GM21619 (cell line): Measurements from ENCODE around the gene CACNA1C.
"Not testable (repeated sequence)": the region's sequence is repeated elsewhere in the genome, so short reads cannot be mapped to it uniquely, and the experiment has no call there.

ENCODE experiments used
- ATAC-seq: cut with Tn5 transposase; IDR thresholded peaks from one replicate; pipeline ENCODE4 v1.9.1; 2021; ENCODE audit not compliant: unreplicated experiment

Gene CACNA1C

DNA sequence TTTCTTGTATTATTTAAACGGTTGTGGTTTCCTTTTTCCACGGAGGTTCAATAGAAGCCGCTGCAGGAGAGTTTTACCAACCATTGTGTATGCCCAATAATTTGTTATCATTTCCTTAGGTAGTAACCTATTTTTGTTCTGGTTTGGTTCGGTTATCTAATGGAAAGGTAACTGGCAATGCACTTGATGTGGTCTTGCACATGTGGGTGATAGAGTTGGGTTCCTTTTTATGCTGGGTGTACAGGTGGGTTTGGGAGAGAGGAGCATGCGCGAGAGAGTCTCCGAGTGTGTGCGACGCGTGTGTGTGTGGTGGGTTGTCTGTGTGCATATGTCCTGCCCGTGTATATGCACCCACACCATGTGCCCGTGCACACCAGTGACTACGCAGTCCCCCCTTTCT, 639.3 kb downstream of the CACNA1C start:
- ATAC-seq = no peak

DNA sequence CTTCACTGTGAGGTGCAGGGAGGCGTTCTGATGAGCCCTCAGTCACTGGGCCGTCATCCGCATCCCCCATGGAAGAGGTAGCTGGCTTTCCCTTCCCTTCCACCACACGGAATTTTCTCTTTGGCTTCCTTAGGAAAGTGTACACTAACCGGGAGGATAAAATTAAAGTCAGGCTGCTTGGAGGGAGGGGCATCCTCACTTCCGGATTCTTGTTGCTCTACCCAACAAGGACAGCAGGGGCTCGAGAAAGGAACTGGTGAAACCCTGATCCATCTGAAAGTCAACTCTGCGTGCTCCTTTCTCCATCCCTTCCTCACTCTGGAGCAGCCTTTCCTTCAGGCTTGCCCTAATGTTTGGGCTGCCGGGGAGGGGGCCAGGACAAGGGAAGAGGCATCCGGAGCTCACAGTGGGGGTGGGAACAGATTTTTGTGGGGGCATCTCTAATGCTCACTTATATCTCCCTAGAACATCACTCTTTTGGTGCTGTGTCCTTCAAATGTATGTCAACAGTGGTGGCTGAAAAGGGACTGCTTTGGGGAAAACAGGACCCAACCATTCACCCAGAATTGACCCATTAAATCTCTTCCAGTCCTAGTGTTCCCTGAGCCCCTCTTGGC, 640.6 kb downstream of the CACNA1C start:
- no peak for ATAC-seq

DNA sequence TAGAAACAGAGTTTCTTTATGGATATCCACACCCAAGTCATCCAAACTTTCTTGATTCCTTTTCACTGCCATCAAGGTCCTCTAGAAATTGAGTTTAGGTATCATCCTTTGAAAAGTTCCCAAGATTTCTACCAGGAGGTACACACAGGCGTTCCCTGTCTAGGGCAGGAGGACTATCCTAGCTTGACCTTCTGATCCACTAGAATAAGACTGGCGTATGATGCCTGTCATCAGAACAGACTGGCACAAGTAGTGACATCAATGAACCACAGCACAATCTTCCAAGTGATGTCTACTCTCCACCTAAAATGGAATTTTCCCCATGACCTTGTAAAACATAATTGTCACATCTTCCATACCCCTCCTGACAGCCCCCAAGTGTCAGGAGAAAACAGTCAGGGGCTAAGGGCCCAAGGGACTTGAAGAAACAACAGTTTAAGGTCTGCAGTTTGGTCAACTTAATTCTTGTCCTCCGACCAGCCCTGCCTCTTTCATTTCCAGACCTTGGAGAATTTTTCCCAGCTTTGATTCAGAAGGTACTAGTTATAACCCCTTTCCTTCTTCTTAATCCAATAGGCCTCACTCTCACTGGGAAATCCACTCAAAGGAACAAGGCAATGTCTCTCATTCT, 641.3 kb downstream of the CACNA1C start:
- no peak for ATAC-seq

- no peak for ATAC-seq
Observed at GRCh38 chr12:2696136-2696535, 643.3 kb downstream of the CACNA1C start.

DNA sequence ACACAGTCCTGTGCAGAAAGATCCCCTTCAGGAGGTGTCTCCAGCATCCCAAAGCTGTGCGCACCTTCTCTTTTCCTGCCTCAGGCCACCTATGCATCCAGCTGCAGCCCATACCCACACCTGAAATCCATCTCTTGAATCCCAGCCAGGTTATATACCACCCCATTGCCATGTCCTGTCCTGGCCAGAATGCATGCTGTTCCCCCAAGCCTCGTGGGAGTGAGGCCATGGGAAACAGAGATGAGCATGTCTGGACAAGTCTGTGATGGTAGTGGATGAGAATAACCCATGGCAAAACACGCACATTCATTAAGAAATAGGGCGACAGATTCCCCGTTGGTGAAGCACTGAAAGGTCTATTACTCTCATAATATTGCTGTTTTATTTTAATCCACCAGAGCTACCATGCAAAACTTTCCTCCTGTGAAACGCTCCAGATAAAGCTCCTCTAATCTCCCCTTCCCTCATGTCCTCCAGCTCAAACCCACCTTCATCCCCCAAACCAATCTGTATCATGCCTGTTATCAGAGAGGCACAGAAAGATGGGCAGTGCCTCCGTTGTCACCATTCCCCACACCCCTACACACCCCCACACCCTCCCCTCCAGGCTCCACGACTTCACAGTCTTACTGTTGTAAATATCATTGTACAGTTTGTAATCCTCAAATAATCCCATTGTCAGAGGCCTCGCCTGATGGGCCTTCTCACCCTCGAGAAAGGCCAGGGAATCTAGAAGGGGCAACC, 644.4 kb downstream of the CACNA1C start:
- ATAC-seq = no peak

DNA sequence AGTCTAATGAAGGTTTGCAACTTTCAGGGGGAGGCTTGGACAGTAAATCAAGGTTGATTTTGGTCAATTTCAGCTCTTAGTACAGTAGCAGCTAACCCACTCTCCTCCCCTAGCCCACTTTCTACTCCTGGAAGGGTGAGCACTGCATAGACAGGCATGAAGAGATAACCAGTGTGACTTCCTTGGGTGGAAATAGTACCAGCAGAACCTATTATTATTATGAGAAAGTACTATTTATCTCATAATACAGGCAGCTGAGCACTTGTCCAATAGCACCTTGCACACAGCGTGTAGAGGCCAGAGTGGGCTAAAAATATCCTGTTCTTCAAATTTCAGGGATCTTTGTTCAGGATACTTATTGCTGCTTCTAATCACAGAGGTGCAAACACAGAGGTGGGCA, 645.8 kb downstream of the CACNA1C start:
- ATAC-seq = no peak

DNA sequence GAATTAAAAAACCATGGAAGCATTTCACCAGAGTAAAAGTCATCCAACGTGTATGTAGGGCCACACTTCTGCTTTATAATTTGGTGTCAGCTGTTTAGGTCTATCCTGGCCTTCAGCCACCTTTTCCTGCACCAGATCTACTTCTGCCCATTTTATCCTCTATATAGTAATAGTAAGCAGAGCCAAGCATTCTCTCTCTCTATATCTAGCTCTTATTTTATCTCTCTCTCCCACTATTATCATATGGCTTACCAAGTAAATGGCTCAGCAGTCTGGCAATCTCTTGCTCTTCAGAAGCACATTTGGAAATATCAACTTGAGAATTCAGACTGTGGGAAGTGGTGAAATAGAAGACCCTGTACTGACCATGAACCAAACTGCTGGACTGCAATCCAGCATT, 657.9 kb downstream of the CACNA1C start:
- no peak for ATAC-seq

GRCh38 chr12:2719392-2719791, 666.6 kb downstream of the CACNA1C start:
- ATAC-seq = no peak

DNA sequence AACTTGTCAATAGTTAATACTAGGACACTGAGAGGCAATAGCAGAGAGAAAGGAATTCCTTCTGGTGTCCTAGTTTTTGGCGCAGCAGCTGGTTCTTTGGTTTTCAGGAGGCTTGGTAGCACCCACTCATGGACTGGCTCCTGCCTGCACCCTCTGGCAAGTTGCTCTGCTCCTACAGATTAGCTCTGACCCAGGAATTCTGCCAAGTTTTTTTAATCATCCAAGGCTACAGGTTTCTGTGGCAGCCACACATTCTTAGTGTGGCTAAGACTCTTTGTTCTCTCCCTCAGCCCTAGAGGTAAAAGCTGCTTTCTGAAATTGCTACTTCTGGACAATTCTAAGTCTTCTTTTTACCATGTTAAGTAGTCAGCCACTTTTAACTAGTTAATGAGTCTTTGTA, 670.0 kb downstream of the CACNA1C start:
- ATAC-seq = no peak

GRCh38 chr12:2732290-2732689, 679.5 kb downstream of the CACNA1C start:
- no peak for ATAC-seq

DNA sequence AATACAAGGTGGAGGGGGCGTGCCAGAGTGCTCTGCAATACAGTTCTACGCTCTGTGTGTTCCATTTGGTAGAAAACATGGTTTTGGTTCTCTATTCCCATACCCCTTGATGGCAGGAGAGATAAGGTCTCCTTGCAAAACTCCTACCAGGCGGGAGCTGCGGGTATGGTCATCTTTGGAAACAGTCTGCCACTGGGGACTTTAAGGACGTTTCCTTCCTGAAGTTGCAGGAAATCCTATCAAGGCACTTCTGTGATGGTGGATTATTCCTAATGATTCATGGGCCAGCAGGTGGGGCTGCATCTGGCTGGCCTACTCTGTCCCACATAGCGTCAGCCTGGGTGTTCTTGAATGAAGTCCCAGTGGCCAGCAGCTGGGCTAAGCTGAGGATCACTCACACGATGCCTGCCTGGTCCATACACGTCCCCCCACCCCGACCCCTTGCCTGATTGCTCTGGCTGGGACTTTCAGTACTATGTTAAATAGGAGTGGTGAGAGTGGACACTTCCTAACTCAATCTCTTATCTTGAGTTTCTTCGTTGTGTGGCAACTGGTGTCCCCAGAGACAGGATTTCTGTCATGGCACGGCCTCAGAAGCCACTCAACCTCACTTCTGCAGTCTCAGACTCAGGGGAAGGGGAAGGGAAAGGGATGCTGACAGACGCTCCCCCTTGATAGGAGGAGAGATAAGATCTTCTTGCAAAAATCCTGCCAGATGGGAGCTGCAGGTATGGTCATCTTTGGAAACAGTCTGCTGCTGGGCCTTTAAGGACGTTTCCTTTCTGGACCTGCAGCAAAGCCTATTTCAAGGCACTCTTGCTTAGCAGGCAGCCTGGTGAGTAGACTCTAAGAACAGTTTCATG, 680.9 kb downstream of the CACNA1C start:
- ATAC-seq = no peak

GRCh38 chr12:2735432-2735831, 682.6 kb downstream of the CACNA1C start:
- ATAC-seq = no peak

GRCh38 chr12:2737656-2738241, 685.0 kb downstream of the CACNA1C start:
- ATAC-seq = no peak

DNA sequence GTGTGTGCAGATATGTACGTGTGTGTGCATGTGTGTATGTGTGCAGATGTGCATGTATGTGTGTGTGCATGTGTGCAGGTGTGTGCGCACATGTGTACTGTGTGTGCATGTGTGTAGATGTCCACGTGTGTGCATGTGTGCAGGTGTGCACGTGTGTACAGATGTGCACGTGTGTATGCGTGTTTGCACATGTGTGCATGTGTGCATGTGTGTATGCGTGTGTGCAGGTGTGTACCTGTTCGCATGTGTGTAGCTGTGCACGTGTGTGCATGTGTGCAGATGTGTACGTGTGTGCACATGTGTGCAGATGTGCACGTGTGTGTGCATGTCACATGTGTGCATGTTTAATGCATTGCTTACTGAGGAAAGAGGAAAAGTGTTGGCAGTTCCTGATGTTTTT, 686.3 kb downstream of the CACNA1C start:
- ATAC-seq = no peak

- ATAC-seq = no peak
Observed at GRCh38 chr12:2739832-2740641, 687.2 kb downstream of the CACNA1C start.

DNA sequence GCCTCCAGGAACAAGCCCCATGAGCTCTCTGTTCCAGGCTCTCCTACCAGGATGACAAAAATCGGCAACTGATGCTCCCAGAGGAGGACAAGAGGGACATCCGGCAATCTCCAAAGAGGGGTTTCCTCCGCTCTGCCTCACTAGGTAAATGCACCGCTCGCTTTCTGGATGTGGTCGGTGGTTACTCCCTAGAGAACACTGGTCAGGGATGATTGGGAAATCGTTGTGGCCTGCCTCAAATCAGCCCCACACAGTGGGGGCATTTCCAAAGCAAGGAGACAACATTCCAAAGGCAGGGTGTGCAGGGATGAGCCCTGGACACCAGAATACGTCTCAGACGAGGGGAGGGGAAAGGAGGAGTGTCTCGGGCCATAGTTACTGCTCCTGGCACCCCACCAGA, 689.2 kb downstream of the CACNA1C start:
- ATAC-seq = not testable (repeated sequence)

DNA sequence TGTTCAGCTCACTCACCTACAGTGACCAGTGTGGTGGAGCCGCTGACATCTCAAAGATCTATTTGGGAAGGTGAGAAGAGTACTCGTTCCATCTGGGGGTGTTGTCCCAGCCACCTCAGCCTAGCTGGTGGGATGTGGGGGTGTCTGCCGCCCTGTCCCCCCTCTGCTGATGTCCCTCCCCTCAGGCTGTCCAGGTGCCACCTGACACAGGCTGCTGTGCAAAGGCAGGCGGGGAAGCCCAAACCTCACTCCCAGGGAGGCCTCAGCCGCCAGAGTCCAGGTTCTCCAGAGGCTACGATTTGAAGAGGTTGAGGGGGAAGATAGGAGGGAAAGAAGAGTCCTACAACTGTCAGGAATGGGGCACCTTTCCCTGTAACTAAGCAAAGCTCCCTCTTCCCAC, 690.7 kb downstream of the CACNA1C start:
- no peak for ATAC-seq

GRCh38 chr12:2745655-2746054, 692.9 kb downstream of the CACNA1C start:
- ATAC-seq = no peak
